ENCODE data around the gene ZNF865.

DNA sequence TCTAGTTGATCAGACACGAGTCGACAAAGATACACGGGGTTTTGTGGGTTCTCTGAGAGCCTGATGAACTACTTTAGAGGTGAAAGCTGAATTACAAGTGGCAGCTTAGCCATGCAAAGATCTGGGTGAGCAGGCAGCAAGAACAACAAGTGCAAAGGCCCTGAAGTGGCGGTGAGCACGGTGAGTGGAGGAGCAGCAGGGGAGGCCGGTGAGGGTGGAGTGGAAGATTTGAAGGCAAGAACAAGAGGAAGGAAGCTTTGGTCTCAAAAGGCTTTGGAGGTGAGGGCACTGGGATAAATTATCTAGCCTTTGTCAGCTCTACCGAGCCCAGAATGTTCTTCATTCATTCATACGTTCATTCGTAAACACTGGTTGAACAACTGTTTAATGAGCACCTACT is 1.4 kb downstream of the ZNF865 start:
- TF ChIP-seq TAF1 (IDR thresholded peaks at IDR 0.05; ENCODE audit: borderline replicate concordance, insufficient read depth, low read length) (no peak), FOXP2 (optimal IDR thresholded peaks at IDR 0.05; ENCODE audit: borderline replicate concordance, extremely low read depth, extremely low read length, insufficient read depth) (no peak)

All from PFSK-1 (cell line).